ENCODE data around the gene TESK1.
A peak's percentile ranks its signal among the peaks of the same experiment; 100 is the strongest.

The TESK1 gene

GRCh38 chr9:35649431-35650340, 44.6 kb downstream of the TESK1 start:
- peak; percentile 53 for DNase-seq

GRCh38 chr9:35650341-35651158, 45.5 kb downstream of the TESK1 start, which contains the start of gene SIT1:
Gene SIT1 (minus strand): TSS chr9:35650931. CDS start chr9:35650853, 78 bp downstream.
- DNase-seq = peak; percentile 57

GRCh38 chr9:35651956-35652828, 47.1 kb downstream of the TESK1 start:
- no peak for DNase-seq

- DNase-seq = no peak
Measured at GRCh38 chr9:35652829-35653209, 47.8 kb downstream of the TESK1 start.

GRCh38 chr9:35653611-35654010, 48.5 kb downstream of the TESK1 start:
- DNase-seq = no peak

GRCh38 chr9:35656348-35656747, 51.3 kb downstream of the TESK1 start:
- DNase-seq = no peak

- DNase-seq = no peak
Measured at GRCh38 chr9:35656831-35657545, 51.9 kb downstream of the TESK1 start.

GRCh38 chr9:35657546-35658136, 52.6 kb downstream of the TESK1 start, which contains the start of gene RMRP:
Gene RMRP (minus strand): TSS chr9:35658019.
- peak; percentile 94 for DNase-seq

GRCh38 chr9:35658137-35658967, 53.3 kb downstream of the TESK1 start, which contains the start of gene CCDC107:
Gene CCDC107 (plus strand): TSS chr9:35658292. CDS start chr9:35658380, 88 bp downstream.
- peak; percentile 85 for DNase-seq

GRCh38 chr9:35658968-35659220, 53.8 kb downstream of the TESK1 start:
- DNase-seq = no peak

GRCh38 chr9:35659340-35659739, 54.3 kb downstream of the TESK1 start:
- no peak for DNase-seq
